ENCODE data around the gene DDB1. TPM values are rescaled to one million over a fixed set of nuclear protein-coding genes. Genes with fewer than 3 reads are reported as not detected.
A peak's percentile ranks its signal among the peaks of the same experiment; 100 is the strongest.

The DDB1 gene
- total and polyA plus RNA-seq, 7 experiments from 2014 or later: 113 to 213 (median 157) TPM

- no peaks in the 10 kb centered on the region for H3K27me3 ChIP-seq (ENCODE audit: control insufficient read depth in 2 of 2, insufficient read depth in 2 of 2, low read length in 2 of 2)
- CTCF ChIA-PET: no interaction called here
- intact Hi-C loops (cut with micrococcal nuclease): loop anchor here in 1 of 2 donors (5.0 kb wide), 1 partner anchor 35 kb away; the partner anchor contains the start of genes DDB1 and TKFC
- H3K27me3 Mint-ChIP-seq: peaks cover 0 to 12% (median 4%) of the 10 kb centered on the region in 5 donors
- peak overlapping the region in 3 of 9 donors; percentile 1 to 20 (median 1) for H3K27ac Mint-ChIP-seq
- no peak for ATAC-seq
- H3K4me3 Mint-ChIP-seq: peak overlapping the region in 4 of 10 donors; percentile 1 to 58 (median 29)
- DNase-seq: no peak
- H3K4me1 Mint-ChIP-seq: peaks cover 18 to 43% (median 39%) of the 10 kb centered on the region in 7 donors
- peaks cover 12 to 44% (median 13%) of the 10 kb centered on the region in 3 experiments for H3K36me3 ChIP-seq (ENCODE audit: control insufficient read depth in 2 of 3, insufficient read depth in 3 of 3, low read length in 3 of 3)
- H3K27ac ChIP-seq (ENCODE audit: low read depth, low read length): no peak overlapping the region
- H3K36me3 Mint-ChIP-seq: peaks cover 5 to 40% (median 27%) of the 10 kb centered on the region in 5 donors
- no peaks in the 10 kb centered on the region for H3K9me3 ChIP-seq (ENCODE audit: control insufficient read depth in 2 of 3, low read length in 3 of 3)
- H3K4me3 ChIP-seq (ENCODE audit: low read length): no peak overlapping the region
- no peaks in the 10 kb centered on the region for H3K4me1 ChIP-seq (ENCODE audit: control insufficient read depth in 2 of 2, insufficient read depth in 2 of 2, low read length in 2 of 2)
- POLR2A ChIA-PET: no interaction called here
- H3K9me3 Mint-ChIP-seq: peaks cover 0 to 4% (median 0%) of the 10 kb centered on the region in 11 donors
Observed at GRCh38 chr11:61297746-61298145, 35.2 kb downstream of the DDB1 start.

- Histone ChIP-seq H3K27me3 (ENCODE audit: control insufficient read depth in 2 of 2, insufficient read depth in 2 of 2, low read length in 2 of 2) (no peaks in the 10 kb centered on the region), H3K36me3 (ENCODE audit: control insufficient read depth in 2 of 3, insufficient read depth in 3 of 3, low read length in 3 of 3) (peaks cover 9 to 40% (median 9%) of the 10 kb centered on the region in 3 experiments), H3K9me3 (ENCODE audit: control insufficient read depth in 2 of 3, low read length in 3 of 3) (no peaks in the 10 kb centered on the region), H3K27ac (ENCODE audit: low read depth, low read length) (no peak overlapping the region), H3K4me3 (ENCODE audit: low read length) (no peak overlapping the region), H3K4me1 (ENCODE audit: control insufficient read depth in 2 of 2, insufficient read depth in 2 of 2, low read length in 2 of 2) (no peaks in the 10 kb centered on the region)
- intact Hi-C loops (cut with micrococcal nuclease): loop anchor here in 1 of 2 donors (5.0 kb wide), 1 partner anchor 35 kb away; the partner anchor contains the start of genes DDB1 and TKFC
- H3K27me3 Mint-ChIP-seq: peaks cover 0 to 16% (median 7%) of the 10 kb centered on the region in 5 donors
- peaks cover 0 to 4% (median 0%) of the 10 kb centered on the region in 11 donors for H3K9me3 Mint-ChIP-seq
- ATAC-seq (no peak), DNase-seq (no peak)
- CTCF ChIA-PET: no interaction called here
- H3K4me1 Mint-ChIP-seq: peaks cover 18 to 44% (median 39%) of the 10 kb centered on the region in 7 donors
- POLR2A ChIA-PET: no interaction called here
- H3K36me3 Mint-ChIP-seq: peaks cover 5 to 36% (median 25%) of the 10 kb centered on the region in 5 donors
- H3K27ac Mint-ChIP-seq: peak overlapping the region in 2 of 9 donors; percentile 1 to 20
- peak overlapping the region in 7 of 10 donors; percentile 1 to 58 (median 22) for H3K4me3 Mint-ChIP-seq
Observed at GRCh38 chr11:61297341-61297740, 35.6 kb downstream of the DDB1 start.

GRCh38 chr11:61295596-61295926, 37.3 kb downstream of the DDB1 start:
- Histone ChIP-seq H3K4me1 (ENCODE audit: control insufficient read depth in 2 of 2, insufficient read depth in 2 of 2, low read length in 2 of 2) (no peaks in the 10 kb centered on the region), H3K9me3 (ENCODE audit: control insufficient read depth in 2 of 3, low read length in 3 of 3) (no peaks in the 10 kb centered on the region), H3K27ac (ENCODE audit: low read depth, low read length) (no peak overlapping the region), H3K36me3 (ENCODE audit: control insufficient read depth in 2 of 3, insufficient read depth in 3 of 3, low read length in 3 of 3) (peaks cover 0 to 22% (median 6%) of the 10 kb centered on the region in 3 experiments), H3K4me3 (ENCODE audit: low read length) (peak overlapping the region; percentile 73), H3K27me3 (ENCODE audit: control insufficient read depth in 2 of 2, insufficient read depth in 2 of 2, low read length in 2 of 2) (no peaks in the 10 kb centered on the region)
- ChIA-PET CTCF (no interaction called here), POLR2A (interaction anchor here (1.4 kb wide), 1 partner anchor 39 kb away, joined by 4 read pairs; no protein-coding TSS in a partner anchor)
- intact Hi-C loops (cut with micrococcal nuclease): loop anchor here (2.0 to 5.0 kb wide), 2 partner anchors 37 to 465 kb away; partner anchors contain the start of genes DDB1 (in 1 of the 2) and TKFC (in 1 of the 2)
- Mint-ChIP-seq H3K4me1 (peaks cover 17 to 44% (median 40%) of the 10 kb centered on the region in 7 donors), H3K4me3 (peak overlapping the region in 8 of 10 donors; percentile 63 to 84 (median 72)), H3K27me3 (peaks cover 0 to 25% (median 9%) of the 10 kb centered on the region in 5 donors), H3K9me3 (peaks cover 0 to 5% (median 0%) of the 10 kb centered on the region in 11 donors), H3K27ac (no peak overlapping the region), H3K36me3 (peaks cover under 1 to 21% (median 18%) of the 10 kb centered on the region in 5 donors)
- no peak for ATAC-seq
- no peak for DNase-seq

GRCh38 chr11:61294717-61295595, 37.9 kb downstream of the DDB1 start, which contains the start of gene VWCE:
Gene VWCE, minus strand, starts transcription at chr11:61295316. Its CDS starts 279 bp downstream, at chr11:61295037.
- H3K9me3 Mint-ChIP-seq: peaks cover 0 to 5% (median 0%) of the 10 kb centered on the region in 11 donors
- intact Hi-C loops (cut with micrococcal nuclease): loop anchor here (1.0 to 5.0 kb wide), 3 partner anchors 37 to 464 kb away; partner anchors contain the start of genes DDB1 (in 1 of the 2) and TKFC (in 1 of the 2)
- peaks cover 0 to 25% (median 9%) of the 10 kb centered on the region in 5 donors for H3K27me3 Mint-ChIP-seq
- ChIA-PET POLR2A (interaction anchor here (1.4 kb wide), 1 partner anchor 39 kb away, joined by 4 read pairs; no protein-coding TSS in a partner anchor), CTCF (no interaction called here)
- DNase-seq (peak; percentile 35 to 78 (median 57)), ATAC-seq (peak; percentile 92)
- H3K36me3 Mint-ChIP-seq: peaks cover 0 to 21% (median 15%) of the 10 kb centered on the region in 5 donors
- H3K27ac ChIP-seq (ENCODE audit: low read depth, low read length): no peak within 1 kb of the TSS
- H3K4me1 Mint-ChIP-seq: peaks cover 15 to 40% (median 39%) of the 10 kb centered on the region in 7 donors
- peak within 1 kb of the TSS; percentile 72 to 86 (median 80) for H3K4me3 Mint-ChIP-seq
- H3K4me1 ChIP-seq (ENCODE audit: control insufficient read depth in 2 of 2, insufficient read depth in 2 of 2, low read length in 2 of 2): no peaks in the 10 kb centered on the region
- peak within 1 kb of the TSS; percentile 73 for H3K4me3 ChIP-seq (ENCODE audit: low read length)
- peaks cover 0 to 16% (median under 1%) of the 10 kb centered on the region in 3 experiments for H3K36me3 ChIP-seq (ENCODE audit: control insufficient read depth in 2 of 3, insufficient read depth in 3 of 3, low read length in 3 of 3)
- no peaks in the 10 kb centered on the region for H3K27me3 ChIP-seq (ENCODE audit: control insufficient read depth in 2 of 2, insufficient read depth in 2 of 2, low read length in 2 of 2)
- H3K9me3 ChIP-seq (ENCODE audit: control insufficient read depth in 2 of 3, low read length in 3 of 3): no peaks in the 10 kb centered on the region
- H3K27ac Mint-ChIP-seq: peak within 1 kb of the TSS in 1 of 9 donors; percentile 46

DNA sequence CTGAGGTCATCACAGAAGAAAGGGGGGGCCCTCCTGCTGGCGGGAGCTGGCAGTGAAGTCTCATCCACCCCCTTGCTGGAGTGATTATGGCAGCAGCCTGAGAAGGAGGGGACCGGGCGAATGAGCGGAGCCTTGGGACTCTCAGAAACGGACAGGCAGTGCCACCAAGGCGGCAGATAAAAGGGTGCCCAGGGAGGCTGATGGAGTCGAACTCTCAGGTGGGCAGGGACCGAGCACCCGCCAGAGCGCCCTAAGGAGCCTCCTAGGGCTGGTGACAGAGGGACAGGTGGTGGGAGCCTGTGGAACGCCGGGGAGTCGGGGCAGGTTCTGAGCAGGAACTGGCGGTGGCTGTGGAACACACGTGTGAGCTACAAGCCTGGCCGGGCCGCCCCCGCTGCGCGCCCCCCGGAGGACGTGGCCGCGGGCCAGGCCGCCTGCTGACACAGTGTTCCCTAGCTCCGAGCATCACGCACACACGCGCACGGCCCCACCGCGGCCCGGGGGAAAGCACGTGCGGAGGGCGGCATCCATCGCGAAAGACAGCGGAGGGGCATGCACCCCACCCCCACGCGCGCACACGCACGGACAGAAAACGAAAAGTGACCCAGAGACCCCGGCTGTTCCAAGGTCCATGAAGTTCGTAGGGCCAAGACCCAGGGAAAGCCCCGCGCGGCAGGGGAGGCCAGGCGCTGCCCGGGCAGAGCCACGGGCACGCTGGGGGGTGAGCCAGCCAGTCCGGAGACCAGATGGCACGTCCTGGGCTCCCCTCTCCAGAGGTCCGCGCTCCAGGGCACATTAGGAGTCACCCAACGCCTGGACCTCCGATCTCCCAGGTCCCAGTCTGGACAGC, 38.8 kb downstream of the DDB1 start:
- Histone ChIP-seq H3K4me3 (ENCODE audit: low read length) (peak overlapping the region; percentile 73), H3K36me3 (ENCODE audit: control insufficient read depth in 2 of 3, insufficient read depth in 3 of 3, low read length in 3 of 3) (peaks cover 0 to 10% (median 0%) of the 10 kb centered on the region in 3 experiments), H3K27me3 (ENCODE audit: control insufficient read depth in 2 of 2, insufficient read depth in 2 of 2, low read length in 2 of 2) (no peaks in the 10 kb centered on the region), H3K27ac (ENCODE audit: low read depth, low read length) (no peak overlapping the region), H3K9me3 (ENCODE audit: control insufficient read depth in 2 of 3, low read length in 3 of 3) (no peaks in the 10 kb centered on the region), H3K4me1 (ENCODE audit: control insufficient read depth in 2 of 2, insufficient read depth in 2 of 2, low read length in 2 of 2) (no peaks in the 10 kb centered on the region)
- Mint-ChIP-seq H3K27ac (peak overlapping the region in 1 of 9 donors; percentile 46), H3K36me3 (peaks cover 0 to 18% (median 15%) of the 10 kb centered on the region in 5 donors), H3K27me3 (peaks cover 0 to 25% (median 9%) of the 10 kb centered on the region in 5 donors), H3K4me3 (peak overlapping the region; percentile 72 to 86 (median 80)), H3K4me1 (peaks cover 14 to 34% (median 33%) of the 10 kb centered on the region in 7 donors), H3K9me3 (peaks cover 0 to 5% (median 0%) of the 10 kb centered on the region in 11 donors)
- intact Hi-C loops (cut with micrococcal nuclease): loop anchor here (1.0 to 2.0 kb wide), 2 partner anchors 40 to 463 kb away; no protein-coding TSS in a partner anchor
- DNase-seq: peak in 4 of 9 donors; percentile 7 to 47 (median 11)
- POLR2A ChIA-PET: interaction anchor here (1.4 kb wide), 1 partner anchor 40 kb away, joined by 4 read pairs; no protein-coding TSS in a partner anchor
- peak; percentile 54 for ATAC-seq
- CTCF ChIA-PET: no interaction called here

Measured in naive thymus-derived CD4-positive, alpha-beta T cell (primary cell).